B cell (primary cell): Measurements from ENCODE around the gene SNRNP70.

Experiments used
- EZH2 ChIP-seq: IDR thresholded peaks from 2 replicates; pipeline ENCODE4 v1.6.1; 2012; ENCODE audit warnings: borderline replicate concordance, low read depth, mild to moderate bottlenecking, moderate library complexity, low read length; ENCODE audit not compliant: insufficient read depth, poor library complexity, severe bottlenecking
- TF ChIP-seq, protein P1 (sequence below): fragments of 200-600 bp; IDR thresholded peaks from one replicate; pipeline ENCODE4 v1.8.0; 2022; ENCODE audit warnings: antibody characterized with exemption, mild to moderate bottlenecking

DNA sequence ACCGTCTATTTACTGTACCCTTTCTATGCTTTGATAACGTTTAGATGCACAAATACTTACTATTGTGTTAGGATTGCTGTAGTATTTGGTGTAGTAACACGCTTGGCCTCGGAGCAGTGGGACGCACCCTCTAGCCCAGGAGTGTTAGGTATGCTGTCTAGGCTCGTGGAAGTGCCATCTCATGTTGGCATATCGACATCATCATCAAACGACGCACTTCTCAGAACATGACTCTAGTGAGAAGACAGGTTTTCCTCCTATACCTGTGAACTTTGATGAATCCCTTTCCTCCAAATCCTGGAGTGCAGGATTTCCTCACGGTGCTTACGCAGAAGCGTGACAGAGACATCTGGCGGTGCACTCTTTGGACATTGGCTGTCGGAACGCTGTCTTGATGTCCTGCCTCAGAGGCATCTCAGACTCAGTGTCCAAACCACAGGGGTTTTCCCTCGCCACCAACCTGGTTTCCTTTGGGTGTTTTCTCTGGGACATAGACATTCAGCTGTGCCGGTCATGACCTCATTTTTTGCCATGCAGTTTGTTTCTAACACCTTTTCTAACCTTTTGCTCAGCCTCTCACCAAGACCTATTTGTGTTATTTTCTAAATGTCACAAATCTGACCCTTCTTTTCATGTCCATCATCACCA, 6.3 kb downstream of the SNRNP70 start:
- TF ChIP-seq, protein P1, sequence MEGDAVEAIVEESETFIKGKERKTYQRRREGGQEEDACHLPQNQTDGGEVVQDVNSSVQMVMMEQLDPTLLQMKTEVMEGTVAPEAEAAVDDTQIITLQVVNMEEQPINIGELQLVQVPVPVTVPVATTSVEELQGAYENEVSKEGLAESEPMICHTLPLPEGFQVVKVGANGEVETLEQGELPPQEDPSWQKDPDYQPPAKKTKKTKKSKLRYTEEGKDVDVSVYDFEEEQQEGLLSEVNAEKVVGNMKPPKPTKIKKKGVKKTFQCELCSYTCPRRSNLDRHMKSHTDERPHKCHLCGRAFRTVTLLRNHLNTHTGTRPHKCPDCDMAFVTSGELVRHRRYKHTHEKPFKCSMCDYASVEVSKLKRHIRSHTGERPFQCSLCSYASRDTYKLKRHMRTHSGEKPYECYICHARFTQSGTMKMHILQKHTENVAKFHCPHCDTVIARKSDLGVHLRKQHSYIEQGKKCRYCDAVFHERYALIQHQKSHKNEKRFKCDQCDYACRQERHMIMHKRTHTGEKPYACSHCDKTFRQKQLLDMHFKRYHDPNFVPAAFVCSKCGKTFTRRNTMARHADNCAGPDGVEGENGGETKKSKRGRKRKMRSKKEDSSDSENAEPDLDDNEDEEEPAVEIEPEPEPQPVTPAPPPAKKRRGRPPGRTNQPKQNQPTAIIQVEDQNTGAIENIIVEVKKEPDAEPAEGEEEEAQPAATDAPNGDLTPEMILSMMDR: no peak
- no peak for TF ChIP-seq EZH2
